ENCODE measurements around the gene BRSK1.

The BRSK1 gene

DNA sequence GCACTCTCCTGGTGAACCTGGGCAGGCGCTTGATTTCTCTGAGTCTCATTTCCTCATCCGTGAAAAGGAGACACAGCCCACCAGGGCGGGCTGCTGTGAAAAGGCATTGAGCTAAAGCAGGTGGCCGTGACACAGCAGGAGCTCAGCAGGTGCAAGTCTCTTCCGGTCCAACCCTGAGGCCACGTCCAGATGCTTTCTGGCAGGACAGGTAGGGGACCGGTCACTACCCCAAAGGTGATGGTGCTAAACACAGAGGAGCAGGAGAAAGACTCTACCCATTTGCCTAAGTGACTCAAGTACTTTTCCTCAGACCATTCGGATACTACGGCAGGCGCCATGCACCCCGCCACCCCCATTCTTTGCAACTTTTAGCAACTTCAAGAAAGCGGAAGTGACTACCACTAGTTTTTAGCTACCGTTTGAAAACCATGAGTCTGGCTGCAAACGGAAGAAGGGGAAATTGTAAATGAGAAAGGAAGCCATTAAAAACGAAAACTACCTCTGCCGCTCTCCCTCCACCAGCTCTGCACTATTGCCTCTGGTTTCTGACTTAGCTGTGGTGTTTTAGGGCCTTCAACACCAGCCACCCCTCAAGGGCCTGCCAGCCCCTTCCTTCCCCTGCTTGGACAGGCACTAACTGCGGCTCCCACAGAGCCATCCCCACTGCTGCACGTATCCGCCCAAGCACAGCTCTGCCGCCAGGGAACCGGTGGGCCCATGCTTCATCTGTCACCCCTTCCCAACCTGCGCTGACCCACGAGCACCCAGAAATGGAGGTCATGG lies 29.8 kb upstream of the BRSK1 start:
- DNase-seq (ENCODE audit: low spot score) = no peak

- no peak for DNase-seq (ENCODE audit: low spot score)
Observed at GRCh38 chr19:55254625-55254977, 29.2 kb upstream of the BRSK1 start.

DNA sequence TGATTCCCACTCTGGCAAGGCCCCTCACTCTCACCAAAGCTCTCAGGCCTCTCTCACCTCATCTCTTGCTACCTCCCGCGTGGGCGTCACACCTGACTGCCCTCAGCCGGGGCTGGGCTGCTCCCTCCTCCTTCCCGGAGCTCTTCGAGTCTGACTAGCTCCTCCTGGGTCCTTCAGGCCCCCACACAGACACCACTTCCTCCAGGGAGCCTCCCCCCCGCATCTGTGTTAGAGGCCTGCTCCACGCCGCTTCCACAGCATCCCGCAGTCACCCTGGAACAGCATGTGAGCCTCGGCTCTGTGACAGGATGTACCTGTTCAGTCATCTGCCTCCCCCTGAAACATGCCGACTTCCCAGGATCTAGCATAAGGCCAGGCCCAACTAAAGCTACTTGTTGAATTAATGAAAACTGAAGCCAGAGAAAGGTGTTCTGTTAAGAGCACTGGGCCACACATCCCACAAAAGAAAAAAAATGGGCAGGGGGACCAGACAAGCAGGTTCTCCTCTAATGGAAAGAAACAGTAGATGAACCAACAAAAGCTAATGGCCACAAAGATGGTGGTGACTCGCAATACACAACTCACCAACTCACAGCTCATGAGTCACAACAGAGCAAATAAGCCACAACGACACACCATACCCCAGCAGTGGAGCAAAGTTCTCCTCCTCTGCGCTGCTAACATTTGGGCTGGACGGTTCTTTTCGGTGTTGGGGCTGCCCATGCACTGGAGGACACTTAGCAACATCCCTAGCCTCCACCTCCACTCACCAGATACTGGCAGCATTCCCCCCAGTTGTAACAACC lies 28.0 kb upstream of the BRSK1 start:
- no peak for DNase-seq (ENCODE audit: low spot score)

DNA sequence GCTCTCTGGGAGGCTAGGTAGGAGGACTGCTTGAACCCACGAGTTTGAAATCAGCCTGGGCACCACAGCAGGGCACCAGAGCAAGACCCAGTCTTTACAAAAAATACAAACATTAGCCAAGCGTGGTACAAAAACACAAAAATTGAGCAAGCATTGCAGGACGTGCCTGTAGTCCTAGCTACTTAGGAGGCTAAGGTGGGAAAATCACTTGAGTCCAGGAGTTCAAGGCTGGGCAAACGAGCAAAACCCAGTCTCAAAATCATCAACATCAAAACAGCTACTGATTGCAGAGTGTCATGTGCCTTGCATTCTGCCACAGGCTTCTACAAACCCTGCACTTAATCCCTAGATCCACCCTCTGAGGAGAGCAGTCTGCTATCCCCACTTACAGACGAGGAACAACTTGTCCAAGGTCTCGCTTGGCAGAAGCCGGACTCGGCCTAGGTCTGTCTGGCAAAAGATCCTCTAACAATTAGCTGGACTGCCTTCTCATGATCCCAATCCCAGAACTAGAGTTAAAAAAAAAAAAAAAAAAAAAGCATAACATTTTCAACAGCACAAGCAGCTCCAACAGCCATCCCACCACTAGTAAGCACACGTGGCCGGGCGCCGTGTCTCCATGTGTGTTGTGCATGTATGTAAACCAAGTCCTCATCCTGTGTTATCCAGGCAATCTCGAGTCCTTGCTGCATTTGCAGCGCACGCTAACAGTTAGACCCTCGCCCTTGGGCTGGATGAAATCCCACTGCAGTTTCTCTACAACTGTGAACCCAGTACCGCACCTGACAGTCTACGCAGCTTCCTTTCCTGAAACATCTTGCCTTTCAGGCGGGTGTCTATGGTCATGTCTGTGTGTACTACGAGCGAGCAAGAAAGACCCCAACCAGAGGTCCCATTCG lies 27.0 kb upstream of the BRSK1 start:
- no peak for DNase-seq (ENCODE audit: low spot score)

DNA sequence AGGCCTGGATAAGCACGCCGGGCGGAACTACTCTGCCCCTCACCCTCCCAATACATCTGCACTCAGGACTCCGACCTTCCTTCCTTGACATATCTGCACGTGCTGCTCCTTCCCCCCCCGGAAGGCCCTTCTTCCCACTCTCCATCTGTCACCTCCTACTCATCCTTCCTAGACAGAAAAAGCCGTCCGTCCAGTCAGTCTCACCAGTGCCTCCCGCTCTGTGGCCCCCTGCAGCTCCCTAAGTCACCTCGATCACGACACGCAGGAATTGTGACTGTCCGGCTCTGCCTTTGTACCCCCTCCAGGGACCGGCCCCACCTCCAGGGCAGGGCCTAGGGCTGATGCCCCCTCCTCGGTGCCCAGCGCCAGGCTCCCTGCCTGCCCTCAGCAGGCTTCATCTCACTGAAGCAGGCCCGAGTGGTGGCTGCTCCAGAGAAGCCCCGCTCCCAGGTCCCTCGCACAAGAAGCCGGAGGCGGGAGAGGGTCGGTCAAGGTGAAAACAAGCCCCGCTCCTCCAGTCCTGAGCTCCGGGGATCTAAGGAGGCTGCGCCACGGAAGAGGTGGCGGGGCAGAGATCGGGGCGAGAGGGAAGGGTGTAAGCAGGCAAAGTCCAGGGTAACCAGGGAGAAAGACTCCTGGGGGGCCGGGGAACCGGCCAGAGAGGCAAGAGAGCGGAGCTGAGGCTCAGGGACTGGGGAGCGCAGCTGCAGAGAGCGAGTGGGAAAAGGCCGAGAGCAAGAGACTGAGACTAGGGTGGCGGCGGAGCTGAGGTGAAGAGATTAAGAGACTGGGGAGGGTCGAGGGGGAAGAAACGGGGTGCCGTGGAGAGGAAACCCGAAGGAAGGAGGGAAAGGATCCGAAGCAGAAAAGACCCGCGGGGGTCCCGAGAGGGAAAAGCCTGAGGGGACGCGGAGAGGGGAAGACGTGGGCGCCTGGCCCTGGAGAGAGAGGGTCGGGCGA lies 26.1 kb upstream of the BRSK1 start:
- no peak for DNase-seq (ENCODE audit: low spot score)

DNA sequence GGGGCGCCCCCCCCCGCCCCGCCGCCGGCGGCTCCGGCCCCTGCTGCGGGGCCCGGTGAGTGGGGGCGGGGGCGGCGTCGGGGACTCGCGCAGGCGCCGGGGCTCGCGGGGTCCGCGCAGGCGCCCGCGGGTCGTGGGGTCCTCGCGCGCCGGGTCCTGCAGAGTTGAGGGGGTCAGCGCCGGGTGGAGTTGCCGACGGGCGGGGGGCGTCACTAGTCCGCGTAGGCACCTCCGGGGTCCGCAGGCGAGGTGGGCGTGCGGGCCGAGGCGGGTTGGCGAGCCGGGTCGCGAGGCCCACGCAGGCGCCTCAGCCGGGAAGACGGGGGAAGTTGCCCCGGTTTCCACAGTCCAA lies 25.3 kb upstream of the BRSK1 start:
- DNase-seq (ENCODE audit: low spot score) = no peak

- DNase-seq (ENCODE audit: low spot score) = peak; percentile 100
Observed at GRCh38 chr19:55258828-55259539, 24.8 kb upstream of the BRSK1 start, which contains the start of gene PPP6R1. PPP6R1 (minus strand) TSS chr19:55259017; CDS start chr19:55247103, 11,914 bp downstream.

DNA sequence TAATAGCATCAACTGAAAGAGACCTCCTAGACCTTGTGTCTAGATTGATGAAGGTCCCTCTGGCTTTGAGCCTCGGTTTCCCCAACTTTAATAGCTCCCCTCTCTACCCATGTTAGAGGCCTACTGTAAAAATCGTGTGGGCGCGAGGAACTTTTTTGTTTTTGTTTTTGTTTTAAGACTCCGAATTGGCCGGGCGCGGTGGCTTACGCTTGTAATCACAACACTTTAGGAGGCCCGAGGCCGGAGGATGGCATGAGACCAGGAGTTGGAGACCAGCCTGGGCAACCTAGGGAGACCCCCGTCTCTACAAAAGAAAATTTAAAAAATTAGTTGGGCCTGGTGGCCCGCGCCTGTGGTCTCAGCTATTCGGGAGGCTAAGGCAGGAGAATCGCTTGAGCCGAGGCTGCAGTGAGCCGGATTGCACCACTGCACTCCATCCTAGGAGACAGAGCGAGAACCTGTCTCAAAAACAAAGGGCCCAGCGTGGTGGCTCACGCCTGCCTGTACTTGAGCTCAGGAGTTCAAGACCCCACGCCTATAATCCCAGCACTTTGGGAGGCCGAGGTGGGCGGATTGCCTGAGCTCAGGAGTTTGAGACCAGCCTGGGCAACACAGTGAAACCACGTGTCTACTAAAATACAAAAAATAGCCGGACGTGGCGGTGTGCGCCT lies 24.1 kb upstream of the BRSK1 start:
- DNase-seq (ENCODE audit: low spot score) = no peak

- DNase-seq (ENCODE audit: low spot score) = no peak
Observed at GRCh38 chr19:55261671-55262126, 22.1 kb upstream of the BRSK1 start.

DNA sequence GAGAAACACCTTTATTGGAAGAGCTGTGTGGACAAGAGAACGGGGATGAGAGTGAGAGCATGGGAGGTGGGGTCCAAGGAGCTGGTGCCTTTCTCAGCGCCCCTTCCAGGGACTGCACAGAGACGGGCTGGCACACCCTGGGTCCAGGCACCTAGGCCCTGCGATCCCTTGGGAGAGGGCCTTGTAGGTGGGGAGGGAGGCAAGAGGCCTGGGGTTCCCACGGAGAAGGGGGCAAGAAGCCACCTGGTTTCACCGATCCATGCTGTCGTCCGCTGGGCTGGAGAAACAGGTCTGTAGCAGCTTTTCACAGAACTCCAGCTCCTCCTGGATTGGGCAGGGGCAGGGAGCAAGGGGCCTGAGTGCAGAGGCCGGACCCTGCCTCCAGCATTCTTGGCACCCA lies 21.4 kb upstream of the BRSK1 start:
- no peak for DNase-seq (ENCODE audit: low spot score)

DNA sequence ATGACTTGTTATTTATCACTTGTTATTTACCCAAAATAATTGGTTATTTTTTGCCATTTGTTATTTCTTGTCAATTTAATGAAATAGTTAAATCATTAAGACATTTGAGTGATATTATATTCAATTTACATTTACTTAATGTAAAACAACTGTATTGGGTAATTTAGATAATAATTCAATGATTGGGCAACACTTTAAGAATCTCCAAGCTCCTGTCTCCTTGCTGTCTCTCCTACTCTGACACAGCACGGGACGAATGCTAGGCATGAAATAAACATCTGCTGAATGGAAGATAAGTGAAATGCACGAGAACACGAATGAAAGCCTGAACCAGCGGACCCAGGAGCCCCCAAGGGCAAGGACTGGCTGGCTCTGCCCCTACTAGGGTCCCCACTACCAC lies 19.3 kb upstream of the BRSK1 start:
- DNase-seq (ENCODE audit: low spot score) = no peak

GRCh38 chr19:55265173-55265572 lies 18.6 kb upstream of the BRSK1 start:
- no peak for DNase-seq (ENCODE audit: low spot score)

- DNase-seq (ENCODE audit: low spot score) = no peak
Observed at GRCh38 chr19:55265723-55266386, 17.9 kb upstream of the BRSK1 start.

GRCh38 chr19:55266404-55266803 lies 17.4 kb upstream of the BRSK1 start:
- DNase-seq (ENCODE audit: low spot score) = no peak

DNA sequence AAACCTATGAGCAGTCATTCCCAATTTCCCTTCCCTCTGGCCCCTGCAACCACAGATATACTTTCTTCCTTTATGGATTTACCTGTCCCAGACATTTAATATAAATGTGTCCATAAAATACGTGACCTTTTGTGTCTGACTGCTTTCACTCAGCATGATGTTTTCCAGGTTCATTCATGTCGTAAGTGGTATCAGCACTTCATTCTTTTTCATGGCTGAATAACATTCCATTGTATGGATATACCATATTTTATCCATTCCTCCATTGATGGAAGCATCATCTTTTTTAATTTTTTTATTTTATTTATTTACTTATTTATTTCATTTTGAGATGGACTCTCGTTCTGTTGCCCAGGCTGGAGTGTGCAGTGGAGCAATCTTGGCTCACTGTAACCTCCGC lies 17.0 kb upstream of the BRSK1 start:
- DNase-seq (ENCODE audit: low spot score) = no peak

DNA sequence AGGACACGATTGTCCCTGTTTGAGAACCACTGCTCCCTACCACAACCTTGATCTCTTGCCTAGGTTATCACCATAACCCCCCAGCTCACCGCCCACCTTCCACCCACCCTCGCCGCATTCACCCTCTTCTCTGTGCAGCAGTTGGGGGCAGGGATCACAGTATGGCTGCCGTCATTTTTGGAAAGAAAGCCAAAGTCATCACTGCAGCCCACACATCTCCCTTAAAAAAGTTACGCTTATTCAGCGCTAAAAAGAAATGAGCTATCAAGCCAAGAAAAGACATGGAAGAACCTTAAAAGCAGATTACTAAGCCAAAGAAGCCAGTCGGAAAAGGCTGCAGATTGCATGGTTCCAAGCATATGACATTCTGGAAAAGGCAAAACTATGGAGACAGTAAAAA lies 14.5 kb upstream of the BRSK1 start:
- no peak for DNase-seq (ENCODE audit: low spot score)

DNA sequence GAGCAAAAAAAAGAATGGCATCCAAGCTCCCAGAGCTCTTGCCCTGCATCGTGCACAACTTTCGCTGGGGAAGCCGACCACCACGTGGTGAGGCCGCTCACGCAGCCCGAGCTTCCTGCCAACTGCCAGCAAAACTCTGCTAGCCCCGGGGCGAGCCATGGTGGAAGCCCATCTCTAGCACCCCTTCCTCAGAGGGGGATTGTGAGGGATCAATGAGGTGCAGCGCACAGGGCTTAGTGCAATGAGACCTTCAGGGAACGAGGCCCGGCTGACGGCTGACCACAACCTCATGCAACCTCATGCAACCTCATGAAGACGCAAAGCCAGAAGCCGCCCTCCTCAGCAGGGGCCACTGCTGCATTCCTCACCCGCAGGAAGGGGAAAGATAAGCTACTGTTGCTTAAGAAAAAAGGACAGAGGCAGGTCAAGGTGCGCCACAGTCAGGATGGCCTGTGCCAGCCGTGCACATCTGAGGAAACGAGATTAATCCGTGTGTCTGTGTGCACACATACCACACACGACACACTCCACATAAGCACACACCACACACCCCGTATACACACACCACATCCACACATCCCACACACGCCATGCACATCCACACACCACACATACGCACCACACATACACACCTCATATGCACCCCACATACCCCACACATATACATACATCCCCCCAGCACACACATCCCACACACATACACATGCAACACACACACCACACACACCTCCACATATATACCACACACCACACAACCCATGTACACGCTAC lies 13.4 kb upstream of the BRSK1 start:
- DNase-seq (ENCODE audit: low spot score) = no peak

DNA sequence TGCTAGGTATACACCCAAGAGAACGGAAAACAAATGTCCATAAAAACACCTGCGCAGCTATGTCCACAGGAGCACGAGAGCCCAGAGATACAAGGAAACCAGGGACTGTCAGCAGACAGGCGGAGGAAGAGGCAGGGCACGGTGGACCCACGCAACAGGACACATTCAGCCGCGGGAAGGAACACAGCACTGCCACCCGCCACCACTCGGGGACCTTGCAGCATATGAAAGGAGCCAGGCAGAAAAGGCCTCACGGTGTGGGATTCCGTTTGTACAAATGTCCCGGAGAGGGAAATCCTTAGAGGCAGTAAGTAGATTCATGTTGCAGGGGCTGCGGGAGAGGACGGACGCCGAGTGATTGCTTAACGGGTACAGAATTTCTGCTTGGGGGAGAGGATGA lies 11.7 kb upstream of the BRSK1 start:
- no peak for DNase-seq (ENCODE audit: low spot score)
